Endodermal cell (in vitro differentiated cells): ENCODE data around the gene FNBP1. TPM values are rescaled to one million over a fixed set of nuclear protein-coding genes. Genes with fewer than 3 reads are reported as not detected.

Source experiments
- DNase-seq: peaks from one replicate; pipeline ENCODE4 v3.0.0-alpha.2; 2017
- H3K27ac ChIP-seq: 2 replicates; pipeline ENCODE4 v1.5.1; 2013; ENCODE audit warnings: mild to moderate bottlenecking, low read depth, low read length, moderate library complexity
- H3K27me3 ChIP-seq: 2 replicates; pipeline ENCODE4 v1.6.1; 2013; ENCODE audit warnings: mild to moderate bottlenecking, low read length, moderate library complexity; ENCODE audit not compliant: insufficient read depth, control insufficient read depth, poor library complexity, severe bottlenecking
- H3K36me3 ChIP-seq: 2 replicates; pipeline ENCODE4 v1.7.0; 2013; ENCODE audit warnings: mild to moderate bottlenecking, low read length, moderate library complexity; ENCODE audit not compliant: control insufficient read depth, insufficient read depth
- H3K4me1 ChIP-seq: one replicate; pipeline ENCODE4 v1.7.0; 2013; ENCODE audit warnings: low read length; ENCODE audit not compliant: control insufficient read depth, insufficient read depth
- H3K4me3 ChIP-seq: 2 replicates; pipeline ENCODE4 v1.5.1; 2013; ENCODE audit warnings: mild to moderate bottlenecking, low read length, moderate library complexity
- H3K9ac ChIP-seq: 2 replicates; pipeline ENCODE4 v1.6.1; 2013; ENCODE audit warnings: mild to moderate bottlenecking, low read length, moderate library complexity; ENCODE audit not compliant: poor library complexity, severe bottlenecking; ENCODE audit errors: extremely low read depth
- H3K9me3 ChIP-seq: 2 replicates; pipeline ENCODE4 v1.6.1; 2013; ENCODE audit warnings: mild to moderate bottlenecking, low read length, moderate library complexity; ENCODE audit not compliant: control insufficient read depth
- H3K27ac Mint-ChIP-seq: 2 replicates; pipeline ENCODE4 v1.8.0; 2020; ENCODE audit warnings: mixed read lengths
- H3K27me3 Mint-ChIP-seq: 2 replicates; pipeline ENCODE4 v1.8.0; 2021; ENCODE audit warnings: mild to moderate bottlenecking, mixed read lengths; ENCODE audit not compliant: insufficient read depth
- H3K36me3 Mint-ChIP-seq: 2 replicates; pipeline ENCODE4 v1.8.0; 2020; ENCODE audit warnings: low read depth, mixed read lengths
- H3K4me1 Mint-ChIP-seq: 2 replicates; pipeline ENCODE4 v1.8.0; 2020; ENCODE audit warnings: mixed read lengths
- H3K4me3 Mint-ChIP-seq: 2 replicates; pipeline ENCODE4 v1.8.0; 2020; ENCODE audit warnings: mild to moderate bottlenecking, moderate library complexity, mixed read lengths
- H3K9me3 Mint-ChIP-seq: 2 replicates; pipeline ENCODE4 v1.8.0; 2020; ENCODE audit warnings: mild to moderate bottlenecking, mixed read lengths
- WGBS, 2 experiments: methylation state at CpG; one replicate each; pipeline versions ENCODE4 v1.1.5 to v1.1.7; 2013; ENCODE audit warnings: missing lambda C conversion rate in 2 of 2, mixed read lengths in 1 of 2; ENCODE audit not compliant: insufficient coverage in 1 of 2, insufficient read length in 1 of 2; 5-methylcytosine and 5-hydroxymethylcytosine counted together
- total RNA-seq, 2 donors: library from RNA; stranded (reverse); fragmentation: NEBNext Ultra II Directional in 1 of 2; extraction: Animal tissue kit (Norgen Biotek cat#: 25700) in 1 of 2; gene quantifications; 2 replicates in 1 of 2; 3 replicates in 1 of 2; pipeline ENCODE4 v1.2.1, GENCODE V29; 2021
- TF ChIP-seq, protein P1 (sequence below): fragments of 200-600 bp; sonication (generic); conservative IDR thresholded peaks from 2 replicates; pipeline ENCODE4 v1.5.0; 2021; ENCODE audit warnings: antibody characterized with exemption, mild to moderate bottlenecking

Gene FNBP1
- total RNA-seq, 2 donors from 2014 or later: 41.4 to 43.3 TPM

DNA sequence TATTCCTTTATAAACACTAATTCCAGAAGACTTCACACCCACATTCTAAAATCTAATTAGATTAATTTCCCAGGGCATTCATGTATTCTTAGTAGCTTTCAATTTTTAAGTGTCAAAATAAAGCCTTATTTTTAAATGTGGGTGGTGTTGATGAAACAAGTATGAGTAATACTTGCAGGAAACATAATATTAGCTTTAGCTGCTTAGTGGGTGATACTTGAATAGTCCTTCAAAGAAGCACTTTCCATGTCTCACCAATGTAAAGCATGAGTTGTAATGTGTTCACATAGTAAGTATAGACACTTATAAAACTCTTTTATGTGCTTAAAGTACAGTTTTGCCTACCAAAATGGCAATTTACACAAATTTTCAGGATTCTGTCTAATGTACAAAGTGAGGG is 6.9 kb downstream of the FNBP1 start:
- H3K4me1 ChIP-seq: no peaks in the 10 kb centered on the region
- Mint-ChIP-seq H3K36me3 (peaks cover 4% of the 10 kb centered on the region), H3K27ac (no peak overlapping the region), H3K4me3 (no peak overlapping the region), H3K9me3 (no peaks in the 10 kb centered on the region), H3K4me1 (peaks cover 3% of the 10 kb centered on the region), H3K27me3 (no peaks in the 10 kb centered on the region)
- H3K9ac ChIP-seq: no peak overlapping the region
- H3K36me3 ChIP-seq: no peaks in the 10 kb centered on the region
- DNase-seq: no peak
- no peak overlapping the region for H3K4me3 ChIP-seq
- no peaks in the 10 kb centered on the region for H3K27me3 ChIP-seq
- TF ChIP-seq, protein P1, sequence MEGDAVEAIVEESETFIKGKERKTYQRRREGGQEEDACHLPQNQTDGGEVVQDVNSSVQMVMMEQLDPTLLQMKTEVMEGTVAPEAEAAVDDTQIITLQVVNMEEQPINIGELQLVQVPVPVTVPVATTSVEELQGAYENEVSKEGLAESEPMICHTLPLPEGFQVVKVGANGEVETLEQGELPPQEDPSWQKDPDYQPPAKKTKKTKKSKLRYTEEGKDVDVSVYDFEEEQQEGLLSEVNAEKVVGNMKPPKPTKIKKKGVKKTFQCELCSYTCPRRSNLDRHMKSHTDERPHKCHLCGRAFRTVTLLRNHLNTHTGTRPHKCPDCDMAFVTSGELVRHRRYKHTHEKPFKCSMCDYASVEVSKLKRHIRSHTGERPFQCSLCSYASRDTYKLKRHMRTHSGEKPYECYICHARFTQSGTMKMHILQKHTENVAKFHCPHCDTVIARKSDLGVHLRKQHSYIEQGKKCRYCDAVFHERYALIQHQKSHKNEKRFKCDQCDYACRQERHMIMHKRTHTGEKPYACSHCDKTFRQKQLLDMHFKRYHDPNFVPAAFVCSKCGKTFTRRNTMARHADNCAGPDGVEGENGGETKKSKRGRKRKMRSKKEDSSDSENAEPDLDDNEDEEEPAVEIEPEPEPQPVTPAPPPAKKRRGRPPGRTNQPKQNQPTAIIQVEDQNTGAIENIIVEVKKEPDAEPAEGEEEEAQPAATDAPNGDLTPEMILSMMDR: no peak
- H3K27ac ChIP-seq: no peak overlapping the region
- H3K9me3 ChIP-seq: no peaks in the 10 kb centered on the region

DNA sequence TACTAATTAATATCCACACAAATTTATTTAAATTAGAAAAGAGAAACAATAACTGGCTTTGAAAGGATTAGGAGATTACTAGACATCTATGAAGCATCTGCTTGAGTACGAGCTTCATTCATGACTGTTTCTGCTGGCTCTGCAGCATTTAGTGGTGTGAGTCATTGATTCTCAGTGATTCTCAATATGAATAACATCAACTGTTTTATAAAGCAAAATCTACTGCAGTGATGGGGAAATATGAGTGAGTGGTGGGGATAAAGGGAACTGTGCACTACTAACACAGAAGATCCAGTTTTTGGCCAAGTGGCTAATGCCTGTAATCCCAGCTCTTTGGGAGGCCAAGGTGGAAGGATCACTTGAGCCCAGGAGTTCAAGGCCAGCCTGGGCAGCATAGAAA is 8.4 kb downstream of the FNBP1 start:
- no peaks in the 10 kb centered on the region for H3K9me3 Mint-ChIP-seq
- TF ChIP-seq, protein P1: no peak
- H3K27ac Mint-ChIP-seq: no peak overlapping the region
- Histone ChIP-seq H3K36me3 (no peaks in the 10 kb centered on the region), H3K9me3 (no peaks in the 10 kb centered on the region), H3K27me3 (no peaks in the 10 kb centered on the region), H3K9ac (no peak overlapping the region), H3K4me3 (no peak overlapping the region), H3K4me1 (no peaks in the 10 kb centered on the region), H3K27ac (no peak overlapping the region)
- H3K4me3 Mint-ChIP-seq: no peak overlapping the region
- no peaks in the 10 kb centered on the region for H3K4me1 Mint-ChIP-seq
- H3K27me3 Mint-ChIP-seq: no peaks in the 10 kb centered on the region
- DNase-seq: no peak
- peaks cover 4% of the 10 kb centered on the region for H3K36me3 Mint-ChIP-seq
- 91 to 100% methylated on average over 1 of the region's 1 CpG for WGBS, 2 experiments

DNA sequence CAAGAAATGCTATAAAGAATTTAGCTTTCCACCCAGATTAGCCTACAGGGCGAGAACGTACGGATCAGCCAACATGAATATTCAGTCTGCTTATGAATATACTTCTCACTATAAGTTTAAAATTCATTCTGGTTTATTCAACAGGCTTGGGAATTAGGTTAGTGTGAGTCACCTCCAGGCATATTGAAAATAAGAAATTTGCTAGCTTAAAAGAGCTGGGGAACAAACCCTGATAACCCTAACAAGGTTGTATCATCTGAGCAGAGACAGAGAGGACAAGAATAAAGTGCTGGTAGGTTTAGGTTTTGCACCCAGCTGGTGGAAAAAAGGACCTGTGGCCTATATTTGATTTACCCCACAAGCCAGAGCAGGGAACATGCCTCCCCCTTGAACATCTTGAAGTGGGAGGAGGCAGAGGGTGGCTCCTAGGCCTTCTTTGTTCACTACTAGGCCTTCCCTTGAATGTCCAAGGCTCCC is 12.3 kb downstream of the FNBP1 start:
- H3K4me3 ChIP-seq: no peak overlapping the region
- no peaks in the 10 kb centered on the region for H3K9me3 ChIP-seq
- 74% methylated on average over 3 of the region's 3 CpGs; no CpG with 5 or more reads in 1 of the 2 experiments for WGBS, 2 experiments
- TF ChIP-seq, protein P1: no peak
- Mint-ChIP-seq H3K27ac (no peak overlapping the region), H3K9me3 (no peaks in the 10 kb centered on the region), H3K4me3 (no peak overlapping the region), H3K27me3 (no peaks in the 10 kb centered on the region), H3K36me3 (peaks cover 7% of the 10 kb centered on the region), H3K4me1 (no peaks in the 10 kb centered on the region)
- peaks cover 3% of the 10 kb centered on the region for H3K36me3 ChIP-seq
- no peak overlapping the region for H3K9ac ChIP-seq
- H3K27me3 ChIP-seq: no peaks in the 10 kb centered on the region
- no peak overlapping the region for H3K27ac ChIP-seq
- no peak for DNase-seq
- H3K4me1 ChIP-seq: no peaks in the 10 kb centered on the region
